SK-N-SH (cell line): Measurements from ENCODE around the gene DENND1A. TPM values are rescaled to one million over a fixed set of nuclear protein-coding genes. Genes with fewer than 3 reads are reported as not detected.

ENCODE experiments used
- CTCF ChIA-PET: fragments of 300-600, 350-600 bp; formaldehyde crosslinking; extraction: SDS; loops from one replicate; lab custom pipeline; 2021; lab: Yijun Ruan, JAX
- POLR2A ChIA-PET: fragments of 350-600 bp; sonication (Branson Sonifier 250); formaldehyde crosslinking; extraction: SDS; loops from one replicate; lab custom pipeline; 2020; ENCODE audit warnings: antibody characterized with exemption, inconsistent platforms; lab: Yijun Ruan, JAX
- DNase-seq: peaks from one replicate; pipeline ENCODE4 v3.0.0; 2012
- H2AFZ ChIP-seq: fragments of 200-600 bp; sonication (generic); 2 replicates; pipeline ENCODE4 v1.8.1; 2016; ENCODE audit warnings: antibody characterized with exemption, mild to moderate bottlenecking, low read depth
- H3F3A ChIP-seq: fragments of 200-600 bp; sonication (generic); replicated peaks from 2 replicates; pipeline ENCODE3; 2016; ENCODE audit warnings: antibody characterized with exemption, mild to moderate bottlenecking; ENCODE audit not compliant: insufficient read depth
- H3K27ac ChIP-seq, 2 experiments: fragments of 200-500 bp in 1 of 2; fragments of 200-600 bp in 1 of 2; sonication (Bioruptor generic) in 1 of 2; sonication (generic), shearing (Covaris generic) in 1 of 2; 2 replicates each; pipeline versions ENCODE4 v1.5.1 to v1.6.1; 2014 to 2016; ENCODE audit warnings: low read depth in 2 of 2, inconsistent platforms in 1 of 2, low read length in 1 of 2, mild to moderate bottlenecking in 1 of 2, mixed read lengths in 1 of 2
- H3K27me3 ChIP-seq: fragments of 200-600 bp; sonication (generic), shearing (Covaris generic); 2 replicates; pipeline ENCODE4 v1.6.1; 2016; ENCODE audit warnings: mixed run types; ENCODE audit not compliant: insufficient read depth
- H3K36me3 ChIP-seq, 2 experiments: fragments of 200-500 bp in 1 of 2; fragments of 200-600 bp in 1 of 2; sonication (Bioruptor generic) in 1 of 2; sonication (generic) in 1 of 2; replicated peaks in 1 of 2; 2 replicates each; pipeline versions ENCODE3 to v1.5.1; 2014 to 2016; ENCODE audit warnings: low read length in 1 of 2, mild to moderate bottlenecking in 1 of 2; ENCODE audit not compliant: insufficient read depth in 2 of 2, control insufficient read depth in 1 of 2
- H3K4me1 ChIP-seq, 2 experiments: fragments of 200-500 bp in 1 of 2; fragments of 200-600 bp in 1 of 2; sonication (Bioruptor generic) in 1 of 2; sonication (generic), shearing (Covaris generic) in 1 of 2; 2 replicates each; pipeline versions ENCODE4 v1.5.1 to v1.6.1; 2014 to 2016; ENCODE audit warnings: low read depth in 1 of 2, low read length in 1 of 2, mixed run types in 1 of 2; ENCODE audit not compliant: insufficient read depth in 2 of 2, control insufficient read depth in 1 of 2
- H3K4me2 ChIP-seq: fragments of 200-600 bp; sonication (generic), shearing (Covaris generic); 2 replicates; pipeline ENCODE4 v1.6.1; 2017; ENCODE audit warnings: mixed run types
- H3K4me3 ChIP-seq, 2 experiments: fragments of 200-500 bp in 1 of 2; fragments of 200-600 bp in 1 of 2; sonication (Bioruptor generic) in 1 of 2; sonication (generic), shearing (Covaris generic) in 1 of 2; 2 replicates each; pipeline versions ENCODE4 v1.5.1 to v1.8.1; 2014 to 2016; ENCODE audit warnings: low read depth in 2 of 2, inconsistent platforms in 1 of 2, low read length in 1 of 2, mild to moderate bottlenecking in 1 of 2, mixed read lengths in 1 of 2, moderate library complexity in 1 of 2
- H3K79me2 ChIP-seq: fragments of 200-600 bp; sonication (generic); 2 replicates; pipeline ENCODE4 v1.8.1; 2017; ENCODE audit warnings: mild to moderate bottlenecking; ENCODE audit not compliant: insufficient read depth
- H3K9ac ChIP-seq: fragments of 200-600 bp; sonication (generic); 2 replicates; pipeline ENCODE4 v1.6.1; 2017; ENCODE audit warnings: mixed run types
- H3K9me2 ChIP-seq: fragments of 200-600 bp; sonication (generic); 2 replicates; pipeline ENCODE4 v1.6.1; 2017; ENCODE audit warnings: mixed run types
- H3K9me3 ChIP-seq: fragments of 200-600 bp; sonication (generic); 2 replicates; pipeline ENCODE4 v1.6.1; 2017; ENCODE audit warnings: mixed run types, mild to moderate bottlenecking, moderate library complexity
- H4K20me1 ChIP-seq: fragments of 200-600 bp; sonication (generic); 2 replicates; pipeline ENCODE4 v1.6.1; 2017; ENCODE audit warnings: mild to moderate bottlenecking, mixed run types; ENCODE audit not compliant: insufficient read depth
- ELF1 ChIP-seq: IDR thresholded peaks from 2 replicates; pipeline ENCODE4 v1.4.0; 2012
- EP300 ChIP-seq, 2 experiments: IDR thresholded peaks; 2 replicates each; pipeline versions ENCODE4 v1.4.0 to v1.6.1; 2012; ENCODE audit warnings: borderline replicate concordance in 1 of 2, low read depth in 1 of 2, low read length in 1 of 2
- EZH2phosphoT487 ChIP-seq: fragments of 200-600 bp; sonication (generic); IDR thresholded peaks from 2 replicates; pipeline ENCODE4 v1.6.1; 2017; ENCODE audit warnings: low read depth, mixed run types, mild to moderate bottlenecking, antibody characterized with exemption, moderate library complexity, borderline replicate concordance
- FOXJ3 ChIP-seq: sonication (generic); formaldehyde crosslinking; IDR thresholded peaks from 2 replicates; pipeline ENCODE4 v1.5.1; 2020; ENCODE audit warnings: mild to moderate bottlenecking, missing genetic modification reagents
- JUND ChIP-seq: IDR thresholded peaks from 2 replicates; pipeline ENCODE4 v1.4.0; 2012
- MEF2A ChIP-seq: IDR thresholded peaks from 2 replicates; pipeline ENCODE4 v1.4.0; 2012; ENCODE audit warnings: low read depth, borderline replicate concordance
- NRF1 ChIP-seq: IDR thresholded peaks from 2 replicates; pipeline ENCODE4 v1.6.1; 2012; ENCODE audit warnings: low read depth, mild to moderate bottlenecking, low read length
- POLR2AphosphoS5 ChIP-seq: IDR thresholded peaks from 2 replicates; pipeline ENCODE4 v1.6.1; 2012; ENCODE audit warnings: low read depth, low read length
- RAD21 ChIP-seq: IDR thresholded peaks from 2 replicates; pipeline ENCODE4 v1.6.1; 2012; ENCODE audit warnings: mild to moderate bottlenecking, low read length
- RCOR1 ChIP-seq: fragments of 150-350 bp; IDR thresholded peaks from 2 replicates; pipeline ENCODE4 v1.6.1; 2017; ENCODE audit warnings: antibody characterized with exemption, low read length
- RFX5 ChIP-seq: IDR thresholded peaks from 2 replicates; pipeline ENCODE4 v1.6.1; 2012; ENCODE audit warnings: mild to moderate bottlenecking, improper control_type of control experiment, low read length
- TCF12 ChIP-seq: IDR thresholded peaks from 2 replicates; pipeline ENCODE4 v1.4.0; 2012
- YY1 ChIP-seq: IDR thresholded peaks from 2 replicates; pipeline ENCODE4 v1.4.0; 2012; ENCODE audit warnings: low read depth, mild to moderate bottlenecking
- polyA plus RNA-seq, 3 experiments: library from polyadenylated mRNA; depleted of rRNA; stranded (reverse); fragments of >200 nt; gene quantifications; 2 replicates each; pipeline ENCODE4 v1.2.3, GENCODE V29; 2012
- TF ChIP-seq, protein P1 (sequence below): IDR thresholded peaks from 2 replicates; pipeline ENCODE4 v1.4.0; 2012; ENCODE audit warnings: low read depth, borderline replicate concordance
- TF ChIP-seq, protein P2 (sequence below): IDR thresholded peaks from 2 replicates; pipeline ENCODE4 v1.6.1; 2012; ENCODE audit warnings: mild to moderate bottlenecking, low read depth, low read length, moderate library complexity
- TF ChIP-seq, protein P3 (sequence below): fragments of 150-350 bp; IDR thresholded peaks from 2 replicates; pipeline ENCODE4 v1.6.1; 2016; ENCODE audit warnings: mild to moderate bottlenecking, low read depth, low read length
- TF ChIP-seq, protein P4 (sequence below): IDR thresholded peaks from 2 replicates; pipeline ENCODE4; 2012
- TF ChIP-seq, protein P5 (sequence below): IDR thresholded peaks from 2 replicates; pipeline ENCODE4 v1.4.0; 2012; ENCODE audit warnings: low read depth

Gene DENND1A
- polyA plus RNA-seq, 1 of the 3 experiments (the other 2 are of a cell fraction) = 25.4 TPM

DNA sequence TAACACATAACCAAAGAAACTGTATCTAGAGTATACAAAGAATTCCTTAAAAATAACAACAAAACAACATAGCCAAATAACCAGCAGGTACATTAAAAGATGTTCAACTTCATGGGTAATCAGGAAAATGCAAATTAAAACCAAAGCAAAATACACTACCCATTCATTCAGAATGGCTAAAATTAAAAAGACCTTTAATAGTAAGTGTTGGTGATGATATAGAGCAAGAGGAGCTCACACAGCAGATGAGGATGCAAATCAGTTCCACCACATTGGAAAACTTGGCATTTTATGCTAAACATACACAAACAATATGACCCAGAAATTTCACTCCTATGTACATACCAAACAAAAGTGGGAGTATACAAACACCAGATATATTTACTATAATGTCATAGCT is 97.8 kb downstream of the DENND1A start:
- no peaks in the 10 kb centered on the region for H3K27me3 ChIP-seq
- H3K4me1 ChIP-seq = no peaks in the 10 kb centered on the region; a peak in 1 of 4 replicates
- H4K20me1 ChIP-seq = no peaks in the 10 kb centered on the region
- H3F3A ChIP-seq = no peaks in the 10 kb centered on the region
- H3K4me2 ChIP-seq = no peak overlapping the region
- TF ChIP-seq JUND (no peak), ELF1 (no peak), RFX5 (no peak), YY1 (no peak), TCF12 (no peak), POLR2AphosphoS5 (no peak), NRF1 (no peak), RAD21 (no peak), RCOR1 (no peak), EZH2phosphoT487 (no peak), MEF2A (no peak), FOXJ3 (no peak), EP300 (IDR thresholded peaks at IDR 0.05; ENCODE audit: borderline replicate concordance in 1 of 2, low read depth in 1 of 2, low read length in 1 of 2) (no peak)
- TF ChIP-seq, protein P1, sequence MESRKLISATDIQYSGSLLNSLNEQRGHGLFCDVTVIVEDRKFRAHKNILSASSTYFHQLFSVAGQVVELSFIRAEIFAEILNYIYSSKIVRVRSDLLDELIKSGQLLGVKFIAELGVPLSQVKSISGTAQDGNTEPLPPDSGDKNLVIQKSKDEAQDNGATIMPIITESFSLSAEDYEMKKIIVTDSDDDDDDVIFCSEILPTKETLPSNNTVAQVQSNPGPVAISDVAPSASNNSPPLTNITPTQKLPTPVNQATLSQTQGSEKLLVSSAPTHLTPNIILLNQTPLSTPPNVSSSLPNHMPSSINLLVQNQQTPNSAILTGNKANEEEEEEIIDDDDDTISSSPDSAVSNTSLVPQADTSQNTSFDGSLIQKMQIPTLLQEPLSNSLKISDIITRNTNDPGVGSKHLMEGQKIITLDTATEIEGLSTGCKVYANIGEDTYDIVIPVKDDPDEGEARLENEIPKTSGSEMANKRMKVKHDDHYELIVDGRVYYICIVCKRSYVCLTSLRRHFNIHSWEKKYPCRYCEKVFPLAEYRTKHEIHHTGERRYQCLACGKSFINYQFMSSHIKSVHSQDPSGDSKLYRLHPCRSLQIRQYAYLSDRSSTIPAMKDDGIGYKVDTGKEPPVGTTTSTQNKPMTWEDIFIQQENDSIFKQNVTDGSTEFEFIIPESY = no peak
- TF ChIP-seq, protein P2, sequence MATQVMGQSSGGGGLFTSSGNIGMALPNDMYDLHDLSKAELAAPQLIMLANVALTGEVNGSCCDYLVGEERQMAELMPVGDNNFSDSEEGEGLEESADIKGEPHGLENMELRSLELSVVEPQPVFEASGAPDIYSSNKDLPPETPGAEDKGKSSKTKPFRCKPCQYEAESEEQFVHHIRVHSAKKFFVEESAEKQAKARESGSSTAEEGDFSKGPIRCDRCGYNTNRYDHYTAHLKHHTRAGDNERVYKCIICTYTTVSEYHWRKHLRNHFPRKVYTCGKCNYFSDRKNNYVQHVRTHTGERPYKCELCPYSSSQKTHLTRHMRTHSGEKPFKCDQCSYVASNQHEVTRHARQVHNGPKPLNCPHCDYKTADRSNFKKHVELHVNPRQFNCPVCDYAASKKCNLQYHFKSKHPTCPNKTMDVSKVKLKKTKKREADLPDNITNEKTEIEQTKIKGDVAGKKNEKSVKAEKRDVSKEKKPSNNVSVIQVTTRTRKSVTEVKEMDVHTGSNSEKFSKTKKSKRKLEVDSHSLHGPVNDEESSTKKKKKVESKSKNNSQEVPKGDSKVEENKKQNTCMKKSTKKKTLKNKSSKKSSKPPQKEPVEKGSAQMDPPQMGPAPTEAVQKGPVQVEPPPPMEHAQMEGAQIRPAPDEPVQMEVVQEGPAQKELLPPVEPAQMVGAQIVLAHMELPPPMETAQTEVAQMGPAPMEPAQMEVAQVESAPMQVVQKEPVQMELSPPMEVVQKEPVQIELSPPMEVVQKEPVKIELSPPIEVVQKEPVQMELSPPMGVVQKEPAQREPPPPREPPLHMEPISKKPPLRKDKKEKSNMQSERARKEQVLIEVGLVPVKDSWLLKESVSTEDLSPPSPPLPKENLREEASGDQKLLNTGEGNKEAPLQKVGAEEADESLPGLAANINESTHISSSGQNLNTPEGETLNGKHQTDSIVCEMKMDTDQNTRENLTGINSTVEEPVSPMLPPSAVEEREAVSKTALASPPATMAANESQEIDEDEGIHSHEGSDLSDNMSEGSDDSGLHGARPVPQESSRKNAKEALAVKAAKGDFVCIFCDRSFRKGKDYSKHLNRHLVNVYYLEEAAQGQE = no peak
- TF ChIP-seq, protein P3, sequence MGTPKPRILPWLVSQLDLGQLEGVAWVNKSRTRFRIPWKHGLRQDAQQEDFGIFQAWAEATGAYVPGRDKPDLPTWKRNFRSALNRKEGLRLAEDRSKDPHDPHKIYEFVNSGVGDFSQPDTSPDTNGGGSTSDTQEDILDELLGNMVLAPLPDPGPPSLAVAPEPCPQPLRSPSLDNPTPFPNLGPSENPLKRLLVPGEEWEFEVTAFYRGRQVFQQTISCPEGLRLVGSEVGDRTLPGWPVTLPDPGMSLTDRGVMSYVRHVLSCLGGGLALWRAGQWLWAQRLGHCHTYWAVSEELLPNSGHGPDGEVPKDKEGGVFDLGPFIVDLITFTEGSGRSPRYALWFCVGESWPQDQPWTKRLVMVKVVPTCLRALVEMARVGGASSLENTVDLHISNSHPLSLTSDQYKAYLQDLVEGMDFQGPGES = no peak
- TF ChIP-seq, protein P4, sequence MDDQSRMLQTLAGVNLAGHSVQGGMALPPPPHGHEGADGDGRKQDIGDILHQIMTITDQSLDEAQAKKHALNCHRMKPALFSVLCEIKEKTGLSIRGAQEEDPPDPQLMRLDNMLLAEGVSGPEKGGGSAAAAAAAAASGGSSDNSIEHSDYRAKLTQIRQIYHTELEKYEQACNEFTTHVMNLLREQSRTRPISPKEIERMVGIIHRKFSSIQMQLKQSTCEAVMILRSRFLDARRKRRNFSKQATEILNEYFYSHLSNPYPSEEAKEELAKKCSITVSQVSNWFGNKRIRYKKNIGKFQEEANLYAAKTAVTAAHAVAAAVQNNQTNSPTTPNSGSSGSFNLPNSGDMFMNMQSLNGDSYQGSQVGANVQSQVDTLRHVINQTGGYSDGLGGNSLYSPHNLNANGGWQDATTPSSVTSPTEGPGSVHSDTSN = no peak
- TF ChIP-seq, protein P5, sequence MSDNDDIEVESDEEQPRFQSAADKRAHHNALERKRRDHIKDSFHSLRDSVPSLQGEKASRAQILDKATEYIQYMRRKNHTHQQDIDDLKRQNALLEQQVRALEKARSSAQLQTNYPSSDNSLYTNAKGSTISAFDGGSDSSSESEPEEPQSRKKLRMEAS = no peak
- no peak for DNase-seq
- H3K27ac ChIP-seq = no peak overlapping the region
- H2AFZ ChIP-seq = no peak overlapping the region
- no peak overlapping the region for H3K9ac ChIP-seq
- H3K9me2 ChIP-seq = no peaks in the 10 kb centered on the region
- peaks cover 2 to 13% of the 10 kb centered on the region in 2 experiments for H3K36me3 ChIP-seq
- H3K9me3 ChIP-seq = peaks cover 21% of the 10 kb centered on the region
- CTCF ChIA-PET = interaction anchor here (0.7 kb wide), 1 partner anchor 11 kb away, joined by 3 read pairs; no protein-coding TSS in a partner anchor
- POLR2A ChIA-PET = no interaction called here
- H3K4me3 ChIP-seq = no peak overlapping the region
- H3K79me2 ChIP-seq = no peaks in the 10 kb centered on the region; the same call in 1 of the 2 replicates
